Nephron (organoid): ENCODE data around the gene SLC38A9.
A peak's percentile ranks its signal among the peaks of the same experiment; 100 is the strongest.

Experiments
- H3K27ac Mint-ChIP-seq, 3 experiments: 2 replicates each; pipeline ENCODE4 v1.8.0; 2020; ENCODE audit warnings: mixed read lengths in 3 of 3, mild to moderate bottlenecking in 2 of 3, moderate library complexity in 1 of 3
- H3K27me3 Mint-ChIP-seq: 2 replicates; pipeline ENCODE4 v1.8.0; 2021; ENCODE audit warnings: low read depth, mild to moderate bottlenecking, moderate library complexity, mixed read lengths
- H3K36me3 Mint-ChIP-seq: 2 replicates; pipeline ENCODE4 v1.8.0; 2020; ENCODE audit warnings: low read depth, mixed read lengths
- H3K4me1 Mint-ChIP-seq: 2 replicates; pipeline ENCODE4 v1.8.0; 2020; ENCODE audit warnings: mixed read lengths
- H3K4me3 Mint-ChIP-seq, 3 experiments: 2 replicates each; pipeline ENCODE4 v1.8.0; 2020; ENCODE audit warnings: mild to moderate bottlenecking in 3 of 3, mixed read lengths in 3 of 3, moderate library complexity in 2 of 3
- H3K9me3 Mint-ChIP-seq: 2 replicates; pipeline ENCODE4 v1.8.0; 2020; ENCODE audit warnings: mixed read lengths
- CTCF ChIP-seq, 3 experiments: fragments of 200-600 bp; sonication (generic); IDR thresholded peaks; one replicate each; pipeline ENCODE4 v1.5.0; 2021; ENCODE audit warnings: antibody characterized with exemption in 3 of 3; ENCODE audit not compliant: unreplicated experiment in 3 of 3

SLC38A9 gene

GRCh38 chr5:55667938-55668337 is 44.2 kb downstream of the SLC38A9 start:
- Mint-ChIP-seq H3K4me3 (no peak overlapping the region), H3K36me3 (peaks cover 19% of the 10 kb centered on the region), H3K4me1 (peaks cover 10% of the 10 kb centered on the region), H3K27ac (no peak overlapping the region), H3K9me3 (no peaks in the 10 kb centered on the region), H3K27me3 (no peaks in the 10 kb centered on the region)
- TF ChIP-seq CTCF (IDR thresholded peaks at IDR 0.05; ENCODE audit: unreplicated experiment in 3 of 3) = no peak

GRCh38 chr5:55665065-55665464 is 47.1 kb downstream of the SLC38A9 start:
- Mint-ChIP-seq H3K36me3 (peaks cover 31% of the 10 kb centered on the region), H3K9me3 (no peaks in the 10 kb centered on the region), H3K27me3 (no peaks in the 10 kb centered on the region), H3K27ac (no peak overlapping the region), H3K4me1 (no peaks in the 10 kb centered on the region), H3K4me3 (no peak overlapping the region)
- TF ChIP-seq CTCF (IDR thresholded peaks at IDR 0.05; ENCODE audit: unreplicated experiment in 3 of 3) = no peak

GRCh38 chr5:55657443-55657842 is 54.7 kb downstream of the SLC38A9 start:
- no peak for TF ChIP-seq CTCF (IDR thresholded peaks at IDR 0.05; ENCODE audit: unreplicated experiment in 3 of 3)
- no peak overlapping the region for H3K4me3 Mint-ChIP-seq
- peak overlapping the region in 2 of 3 experiments; percentile 6 to 32 for H3K27ac Mint-ChIP-seq

GRCh38 chr5:55650386-55650785 is 61.7 kb downstream of the SLC38A9 start:
- peaks cover 46% of the 10 kb centered on the region for H3K36me3 Mint-ChIP-seq
- H3K27me3 Mint-ChIP-seq = no peaks in the 10 kb centered on the region
- no peaks in the 10 kb centered on the region for H3K9me3 Mint-ChIP-seq
- peaks cover 11% of the 10 kb centered on the region for H3K4me1 Mint-ChIP-seq
- no peak overlapping the region for H3K4me3 Mint-ChIP-seq
- peak overlapping the region in 2 of 3 experiments; percentile 22 to 27 for H3K27ac Mint-ChIP-seq
- no peak for TF ChIP-seq CTCF (IDR thresholded peaks at IDR 0.05; ENCODE audit: unreplicated experiment in 3 of 3)

More at GRCh38 chr5:55657443-55657842, 54.7 kb downstream of the SLC38A9 start:
- H3K9me3 Mint-ChIP-seq = no peaks in the 10 kb centered on the region
- peaks cover 6% of the 10 kb centered on the region for H3K4me1 Mint-ChIP-seq
- H3K27me3 Mint-ChIP-seq = no peaks in the 10 kb centered on the region
- H3K36me3 Mint-ChIP-seq = peaks cover 32% of the 10 kb centered on the region

- Mint-ChIP-seq H3K4me1 (peaks cover 12% of the 10 kb centered on the region), H3K36me3 (peaks cover 46% of the 10 kb centered on the region), H3K27ac (peak overlapping the region in 2 of 3 experiments; percentile 22 to 27), H3K27me3 (no peaks in the 10 kb centered on the region), H3K4me3 (no peak overlapping the region), H3K9me3 (no peaks in the 10 kb centered on the region)
- no peak for TF ChIP-seq CTCF (IDR thresholded peaks at IDR 0.05; ENCODE audit: unreplicated experiment in 3 of 3)
Observed at GRCh38 chr5:55649963-55650362, 62.2 kb downstream of the SLC38A9 start.

- peak overlapping the region in 2 of 3 experiments; percentile 32 to 73 for H3K27ac Mint-ChIP-seq
- no peaks in the 10 kb centered on the region for H3K27me3 Mint-ChIP-seq
- H3K9me3 Mint-ChIP-seq = no peaks in the 10 kb centered on the region
- TF ChIP-seq CTCF (IDR thresholded peaks at IDR 0.05; ENCODE audit: unreplicated experiment in 3 of 3) = no peak
- H3K36me3 Mint-ChIP-seq = peaks cover 33% of the 10 kb centered on the region
- H3K4me3 Mint-ChIP-seq = no peak overlapping the region
- H3K4me1 Mint-ChIP-seq = peaks cover 39% of the 10 kb centered on the region
Observed at GRCh38 chr5:55645304-55645703, 66.8 kb downstream of the SLC38A9 start.
